Fibroblast of skin of scalp (primary cell): Measurements from ENCODE around the gene SPAG8. TPM values are rescaled to one million over a fixed set of nuclear protein-coding genes. Genes with fewer than 3 reads are reported as not detected.

Source experiments
- DNase-seq: peaks from one replicate; pipeline ENCODE4 v3.0.0-alpha.2; 2013
- polyA plus RNA-seq, 2 experiments: library from polyadenylated mRNA; unstranded; fragments of 120-200 nt; gene quantifications; one replicate each; pipeline ENCODE4 v1.2.1, GENCODE V29; 2013; ENCODE audit not compliant: insufficient read length in 2 of 2

SPAG8 gene
- 1.0 TPM for polyA plus RNA-seq (2013, experiment 1 of 2; ENCODE audit: insufficient read length)
- polyA plus RNA-seq (2013, experiment 2 of 2; ENCODE audit: insufficient read length): 1.1 TPM

- DNase-seq: peak; percentile 95
Observed at GRCh38 chr9:35812025-35812602, at the start of gene SPAG8. Gene SPAG8, minus strand, starts transcription at chr9:35812262. Its CDS starts 115 bp downstream, at chr9:35812147.

- DNase-seq: no peak
Observed at GRCh38 chr9:35861161-35861897, 49.3 kb upstream of the SPAG8 start.

GRCh38 chr9:35859990-35860339 lies 47.9 kb upstream of the SPAG8 start:
- DNase-seq: no peak

- peak; percentile 37 for DNase-seq
Observed at GRCh38 chr9:35859310-35859989, 47.4 kb upstream of the SPAG8 start.

GRCh38 chr9:35858458-35858857 lies 46.4 kb upstream of the SPAG8 start:
- no peak for DNase-seq

- no peak for DNase-seq
Observed at GRCh38 chr9:35856882-35857281, 44.8 kb upstream of the SPAG8 start.

GRCh38 chr9:35856206-35856605 lies 44.1 kb upstream of the SPAG8 start:
- DNase-seq: no peak

GRCh38 chr9:35854091-35854762 lies 42.2 kb upstream of the SPAG8 start:
- DNase-seq: no peak

- DNase-seq: no peak
Observed at GRCh38 chr9:35852876-35853865, 41.1 kb upstream of the SPAG8 start.

GRCh38 chr9:35852267-35852815 lies 40.3 kb upstream of the SPAG8 start:
- DNase-seq: no peak

GRCh38 chr9:35847792-35848572 lies 35.9 kb upstream of the SPAG8 start:
- peak; percentile 55 for DNase-seq

GRCh38 chr9:35845824-35846771 lies 34.0 kb upstream of the SPAG8 start:
- no peak for DNase-seq

- peak; percentile 91 for DNase-seq
Observed at GRCh38 chr9:35844628-35845270, 32.7 kb upstream of the SPAG8 start.

GRCh38 chr9:35842795-35843194 lies 30.7 kb upstream of the SPAG8 start:
- no peak for DNase-seq

GRCh38 chr9:35842020-35842745 lies 30.1 kb upstream of the SPAG8 start:
- DNase-seq: no peak

- DNase-seq: no peak
Observed at GRCh38 chr9:35841645-35841900, 29.5 kb upstream of the SPAG8 start.

- no peak for DNase-seq
Observed at GRCh38 chr9:35840881-35841644, 29.0 kb upstream of the SPAG8 start.

GRCh38 chr9:35839926-35840325 lies 27.9 kb upstream of the SPAG8 start:
- no peak for DNase-seq
